Activated naive CD4-positive, alpha-beta T cell treated with anti-CD3 and anti-CD28 coated beads, Interleukin-2, amount 50 U/mL, for 24 hours (primary cell): ENCODE measurements around the gene GIMAP1.
A peak's percentile ranks its signal among the peaks of the same experiment; 100 is the strongest.

Experiments
- H3K27ac Mint-ChIP-seq: one replicate; pipeline ENCODE4 v1.8.0; 2021; ENCODE audit warnings: mild to moderate bottlenecking, mixed read lengths
- H3K27me3 Mint-ChIP-seq: one replicate; pipeline ENCODE4 v1.8.0; 2021; ENCODE audit warnings: mixed read lengths
- H3K36me3 Mint-ChIP-seq: one replicate; pipeline ENCODE4 v1.8.0; 2021; ENCODE audit warnings: mixed read lengths
- H3K4me1 Mint-ChIP-seq: one replicate; pipeline ENCODE4 v1.8.0; 2021; ENCODE audit warnings: mixed read lengths
- H3K4me3 Mint-ChIP-seq: one replicate; pipeline ENCODE4 v1.8.0; 2021; ENCODE audit warnings: mild to moderate bottlenecking, mixed read lengths
- H3K9me3 Mint-ChIP-seq: one replicate; pipeline ENCODE4 v1.8.0; 2021; ENCODE audit warnings: mixed read lengths

The GIMAP1 gene

GRCh38 chr7:150753826-150754603 is 37.6 kb downstream of the GIMAP1 start:
- peak overlapping the region; percentile 57 for H3K4me3 Mint-ChIP-seq
- H3K27ac Mint-ChIP-seq, result peak overlapping the region; percentile 98
- H3K9me3 Mint-ChIP-seq, result peaks cover 4% of the 10 kb centered on the region
- peaks cover 1% of the 10 kb centered on the region for H3K36me3 Mint-ChIP-seq
- peaks cover 81% of the 10 kb centered on the region for H3K4me1 Mint-ChIP-seq
- no peaks in the 10 kb centered on the region for H3K27me3 Mint-ChIP-seq

- Mint-ChIP-seq H3K36me3 (peaks cover 1% of the 10 kb centered on the region), H3K27ac (peak overlapping the region; percentile 92), H3K4me1 (peaks cover 71% of the 10 kb centered on the region), H3K9me3 (peaks cover 4% of the 10 kb centered on the region), H3K4me3 (peak overlapping the region; percentile 80), H3K27me3 (no peaks in the 10 kb centered on the region)
These were observed 38.5 kb downstream of the GIMAP1 start for GRCh38 chr7:150754951-150755350.

GRCh38 chr7:150755473-150756099 is 39.2 kb downstream of the GIMAP1 start:
- H3K27ac Mint-ChIP-seq, result peak overlapping the region; percentile 92

GRCh38 chr7:150756166-150756565 is 39.8 kb downstream of the GIMAP1 start:
- H3K9me3 Mint-ChIP-seq, result no peaks in the 10 kb centered on the region
- H3K4me1 Mint-ChIP-seq, result peaks cover 59% of the 10 kb centered on the region
- peak overlapping the region; percentile 80 for H3K4me3 Mint-ChIP-seq
- H3K36me3 Mint-ChIP-seq, result no peaks in the 10 kb centered on the region
- H3K27me3 Mint-ChIP-seq, result no peaks in the 10 kb centered on the region
- peak overlapping the region; percentile 92 for H3K27ac Mint-ChIP-seq

More at GRCh38 chr7:150755473-150756099, 39.2 kb downstream of the GIMAP1 start:
- no peaks in the 10 kb centered on the region for H3K27me3 Mint-ChIP-seq
- peaks cover under 1% of the 10 kb centered on the region for H3K9me3 Mint-ChIP-seq
- peaks cover 1% of the 10 kb centered on the region for H3K36me3 Mint-ChIP-seq
- peak overlapping the region; percentile 80 for H3K4me3 Mint-ChIP-seq
- H3K4me1 Mint-ChIP-seq, result peaks cover 65% of the 10 kb centered on the region

- Mint-ChIP-seq H3K4me1 (peaks cover 55% of the 10 kb centered on the region), H3K9me3 (no peaks in the 10 kb centered on the region), H3K27ac (peak overlapping the region; percentile 92), H3K27me3 (no peaks in the 10 kb centered on the region), H3K36me3 (no peaks in the 10 kb centered on the region), H3K4me3 (peak overlapping the region; percentile 80)
These were observed 40.4 kb downstream of the GIMAP1 start for GRCh38 chr7:150756858-150757257.

GRCh38 chr7:150759479-150759878 is 43.1 kb downstream of the GIMAP1 start:
- Mint-ChIP-seq H3K4me1 (peaks cover 31% of the 10 kb centered on the region), H3K9me3 (no peaks in the 10 kb centered on the region), H3K4me3 (no peak overlapping the region), H3K27ac (no peak overlapping the region), H3K36me3 (no peaks in the 10 kb centered on the region), H3K27me3 (no peaks in the 10 kb centered on the region)

GRCh38 chr7:150766334-150766709 is 49.9 kb downstream of the GIMAP1 start:
- Mint-ChIP-seq H3K4me3 (no peak overlapping the region), H3K9me3 (no peaks in the 10 kb centered on the region), H3K27ac (no peak overlapping the region), H3K27me3 (no peaks in the 10 kb centered on the region), H3K36me3 (peaks cover 1% of the 10 kb centered on the region), H3K4me1 (no peaks in the 10 kb centered on the region)

GRCh38 chr7:150769768-150770167 is 53.4 kb downstream of the GIMAP1 start:
- Mint-ChIP-seq H3K9me3 (no peaks in the 10 kb centered on the region), H3K27me3 (no peaks in the 10 kb centered on the region), H3K4me3 (no peak overlapping the region), H3K36me3 (peaks cover 10% of the 10 kb centered on the region), H3K27ac (no peak overlapping the region), H3K4me1 (no peaks in the 10 kb centered on the region)
